Measurements from ENCODE around the gene PLGRKT.

DNA sequence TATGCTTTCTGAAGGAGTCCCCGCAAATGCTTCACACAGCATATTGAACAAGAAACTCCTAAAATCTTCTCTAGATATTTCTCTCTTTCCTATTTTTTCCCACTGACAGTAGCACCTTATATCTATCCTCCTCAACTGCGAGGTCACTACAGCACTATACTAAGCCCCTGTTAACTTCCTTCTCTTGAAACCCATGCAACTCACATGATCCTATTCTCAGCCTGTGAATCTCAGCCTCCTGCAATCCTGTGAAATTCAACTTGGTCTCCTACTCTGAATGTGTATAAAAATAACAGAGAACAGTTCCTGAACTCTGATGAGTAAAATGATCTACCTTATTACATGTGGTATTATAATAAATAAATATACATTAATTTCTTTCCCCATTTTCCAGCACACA, 6.1 kb upstream of the PLGRKT start:
- TF ChIP-seq, protein P1, sequence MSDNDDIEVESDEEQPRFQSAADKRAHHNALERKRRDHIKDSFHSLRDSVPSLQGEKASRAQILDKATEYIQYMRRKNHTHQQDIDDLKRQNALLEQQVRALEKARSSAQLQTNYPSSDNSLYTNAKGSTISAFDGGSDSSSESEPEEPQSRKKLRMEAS (IDR thresholded peaks at IDR 0.05; ENCODE audit: insufficient read depth, insufficient read length) = no peak
- TF ChIP-seq, protein P2, sequence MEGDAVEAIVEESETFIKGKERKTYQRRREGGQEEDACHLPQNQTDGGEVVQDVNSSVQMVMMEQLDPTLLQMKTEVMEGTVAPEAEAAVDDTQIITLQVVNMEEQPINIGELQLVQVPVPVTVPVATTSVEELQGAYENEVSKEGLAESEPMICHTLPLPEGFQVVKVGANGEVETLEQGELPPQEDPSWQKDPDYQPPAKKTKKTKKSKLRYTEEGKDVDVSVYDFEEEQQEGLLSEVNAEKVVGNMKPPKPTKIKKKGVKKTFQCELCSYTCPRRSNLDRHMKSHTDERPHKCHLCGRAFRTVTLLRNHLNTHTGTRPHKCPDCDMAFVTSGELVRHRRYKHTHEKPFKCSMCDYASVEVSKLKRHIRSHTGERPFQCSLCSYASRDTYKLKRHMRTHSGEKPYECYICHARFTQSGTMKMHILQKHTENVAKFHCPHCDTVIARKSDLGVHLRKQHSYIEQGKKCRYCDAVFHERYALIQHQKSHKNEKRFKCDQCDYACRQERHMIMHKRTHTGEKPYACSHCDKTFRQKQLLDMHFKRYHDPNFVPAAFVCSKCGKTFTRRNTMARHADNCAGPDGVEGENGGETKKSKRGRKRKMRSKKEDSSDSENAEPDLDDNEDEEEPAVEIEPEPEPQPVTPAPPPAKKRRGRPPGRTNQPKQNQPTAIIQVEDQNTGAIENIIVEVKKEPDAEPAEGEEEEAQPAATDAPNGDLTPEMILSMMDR (IDR thresholded peaks at IDR 0.05; ENCODE audit: extremely low read depth in 1 of 2, insufficient read depth in 1 of 2, low read depth in 1 of 2, low read length in 2 of 2) = no peak
- no peak for TF ChIP-seq EZH2 (IDR thresholded peaks at IDR 0.05; ENCODE audit: borderline replicate concordance, low read depth, low read length, severe bottlenecking)

All from endothelial cell of umbilical vein (primary cell).